Effector CD4-positive, alpha-beta T cell (primary cell): Measurements from ENCODE around the gene ATP11A.

Source experiments
- DNase-seq: peaks from one replicate; pipeline ENCODE4 v3.0.0-alpha.2; 2020

The ATP11A gene

GRCh38 chr13:112885782-112886268 is 196.0 kb downstream of the ATP11A start:
- no peak for DNase-seq

- DNase-seq, result no peak
Measured at GRCh38 chr13:112887151-112887550, 197.3 kb downstream of the ATP11A start.

- no peak for DNase-seq
Measured at GRCh38 chr13:112887557-112887991, 197.7 kb downstream of the ATP11A start.

- no peak for DNase-seq
Measured at GRCh38 chr13:112888238-112889111, 198.6 kb downstream of the ATP11A start.

- DNase-seq, result no peak
Measured at GRCh38 chr13:112889351-112890290, 199.8 kb downstream of the ATP11A start.

GRCh38 chr13:112890316-112891145 is 200.7 kb downstream of the ATP11A start:
- no peak for DNase-seq

- no peak for DNase-seq
Measured at GRCh38 chr13:112891477-112892401, 201.9 kb downstream of the ATP11A start.

- no peak for DNase-seq
Measured at GRCh38 chr13:112892426-112893206, 202.8 kb downstream of the ATP11A start.

- no peak for DNase-seq
Measured at GRCh38 chr13:112893207-112893569, 203.3 kb downstream of the ATP11A start.

- DNase-seq, result no peak
Measured at GRCh38 chr13:112893570-112894422, 204.0 kb downstream of the ATP11A start.

GRCh38 chr13:112894423-112894672 is 204.5 kb downstream of the ATP11A start:
- no peak for DNase-seq

- DNase-seq, result no peak
Measured at GRCh38 chr13:112894673-112895481, 205.0 kb downstream of the ATP11A start.

- no peak for DNase-seq
Measured at GRCh38 chr13:112895521-112896465, 206.0 kb downstream of the ATP11A start.

- no peak for DNase-seq
Measured at GRCh38 chr13:112896736-112897602, 207.1 kb downstream of the ATP11A start.

- DNase-seq, result no peak
Measured at GRCh38 chr13:112897603-112897955, 207.7 kb downstream of the ATP11A start.

- DNase-seq, result no peak
Measured at GRCh38 chr13:112897956-112898620, 208.2 kb downstream of the ATP11A start.
